HG03108 (cell line): Measurements from ENCODE around the gene PPP4R4.

Experiments
- ATAC-seq: cut with Tn5 transposase; IDR thresholded peaks from one replicate; pipeline ENCODE4 v1.9.1; 2021; ENCODE audit warnings: moderate library complexity; ENCODE audit not compliant: unreplicated experiment

PPP4R4 gene

DNA sequence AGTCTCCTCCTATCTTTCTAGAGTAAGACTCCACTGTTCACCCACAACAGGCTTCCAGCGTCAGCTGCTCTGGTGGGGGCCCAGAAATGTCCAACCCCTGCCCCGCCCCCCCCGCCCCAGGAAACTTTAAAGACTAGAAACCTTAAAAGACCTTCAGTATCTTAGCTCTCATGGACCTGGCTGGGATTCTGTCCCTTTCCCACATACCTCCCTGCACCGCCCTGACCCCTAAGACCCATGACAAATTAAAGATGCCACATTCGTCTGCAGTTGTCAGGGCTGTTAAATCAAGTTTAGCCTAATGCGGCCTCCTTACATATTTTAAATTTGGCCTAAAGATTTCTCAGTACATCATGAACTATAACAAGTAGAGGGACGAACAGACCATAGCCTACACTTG lies 129.0 kb downstream of the PPP4R4 start:
- ATAC-seq = no peak

DNA sequence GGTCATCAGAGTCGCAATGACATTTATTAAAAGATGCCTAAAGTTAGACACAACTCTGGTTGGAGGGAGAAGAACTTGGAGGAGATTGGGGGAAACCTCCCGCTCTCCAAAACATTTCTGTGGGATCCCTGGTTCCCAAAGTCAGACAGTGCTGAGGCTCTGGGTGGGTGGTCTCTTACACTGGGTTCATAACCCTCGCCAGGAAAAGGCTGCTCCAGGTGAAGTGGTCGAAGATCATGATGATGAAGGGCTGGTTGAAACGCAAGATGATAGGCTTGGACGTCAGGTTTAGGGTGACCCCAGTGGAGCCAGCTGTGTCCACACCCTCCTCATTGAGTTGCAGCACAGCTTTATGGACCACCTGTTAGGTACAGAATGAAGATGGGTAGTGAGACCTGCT lies 130.1 kb downstream of the PPP4R4 start:
- ATAC-seq = no peak

GRCh38 chr14:94305620-94306019 lies 131.5 kb downstream of the PPP4R4 start:
- no peak for ATAC-seq

DNA sequence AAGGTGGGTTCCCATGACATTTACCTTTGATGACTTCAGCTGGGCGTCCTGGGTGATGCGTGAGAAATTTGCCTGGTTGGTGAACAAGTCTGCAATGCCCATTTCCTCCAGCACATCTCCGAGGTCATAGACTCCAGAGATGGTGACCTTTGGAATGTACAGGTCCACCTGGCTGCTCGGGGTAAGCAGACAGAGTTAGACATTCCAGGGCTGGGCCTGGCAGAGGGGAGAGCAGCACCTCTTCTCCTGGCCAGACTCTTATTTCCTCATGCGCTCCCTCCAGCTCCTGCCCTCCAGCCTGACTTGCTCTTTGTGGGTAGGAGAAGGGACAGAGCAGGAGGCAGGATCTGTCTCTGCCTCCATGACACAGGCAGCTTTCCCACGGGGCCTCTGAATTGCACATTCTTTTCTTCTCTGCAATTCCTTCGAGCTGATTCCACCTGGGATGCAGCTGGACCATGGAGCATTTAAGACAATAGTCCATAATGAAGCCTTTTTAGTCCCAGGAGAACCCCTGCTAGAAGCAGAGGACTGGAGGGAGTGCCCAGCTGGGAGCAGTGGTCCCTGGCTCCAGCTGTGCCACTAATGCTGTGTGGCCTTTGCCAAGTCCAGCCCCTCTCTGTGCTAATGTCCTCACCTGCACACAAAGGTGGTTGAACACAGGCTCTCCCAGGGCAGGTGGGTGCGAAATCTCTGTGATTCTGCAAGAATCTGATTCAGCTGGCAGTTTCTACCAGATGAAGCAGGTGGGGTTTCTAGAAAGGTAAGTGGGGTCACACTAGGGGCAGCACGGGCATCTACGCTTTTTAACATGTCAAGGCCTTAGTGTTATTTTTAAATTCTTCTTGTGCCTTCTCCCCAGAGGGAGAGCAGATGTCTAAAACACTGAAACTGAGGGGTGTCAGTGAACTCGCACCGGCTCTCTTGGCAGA lies 132.2 kb downstream of the PPP4R4 start:
- no peak for ATAC-seq

- ATAC-seq = no peak
Measured at GRCh38 chr14:94307410-94307992, 133.4 kb downstream of the PPP4R4 start.

GRCh38 chr14:94309721-94310120 lies 135.6 kb downstream of the PPP4R4 start:
- no peak for ATAC-seq

DNA sequence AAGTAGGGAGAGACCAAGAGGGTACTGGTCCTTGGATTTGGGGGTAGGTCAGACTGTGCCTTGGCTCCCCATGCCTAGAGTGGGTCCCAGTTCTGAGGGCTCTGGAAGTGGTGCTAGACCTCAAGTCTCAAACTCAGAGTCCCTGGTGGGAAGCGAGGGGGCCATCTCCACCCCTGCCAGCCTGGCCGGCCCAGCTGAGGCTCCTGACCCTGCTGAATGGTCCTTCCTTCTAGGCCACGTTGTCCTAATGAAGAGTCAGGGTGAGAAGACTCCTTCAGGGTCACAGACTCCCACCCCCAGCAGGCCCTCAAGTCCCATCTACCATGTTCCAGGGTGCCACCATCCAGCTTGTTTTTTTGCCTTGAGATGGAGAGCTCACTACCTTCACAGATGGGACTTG lies 136.1 kb downstream of the PPP4R4 start:
- ATAC-seq = no peak

DNA sequence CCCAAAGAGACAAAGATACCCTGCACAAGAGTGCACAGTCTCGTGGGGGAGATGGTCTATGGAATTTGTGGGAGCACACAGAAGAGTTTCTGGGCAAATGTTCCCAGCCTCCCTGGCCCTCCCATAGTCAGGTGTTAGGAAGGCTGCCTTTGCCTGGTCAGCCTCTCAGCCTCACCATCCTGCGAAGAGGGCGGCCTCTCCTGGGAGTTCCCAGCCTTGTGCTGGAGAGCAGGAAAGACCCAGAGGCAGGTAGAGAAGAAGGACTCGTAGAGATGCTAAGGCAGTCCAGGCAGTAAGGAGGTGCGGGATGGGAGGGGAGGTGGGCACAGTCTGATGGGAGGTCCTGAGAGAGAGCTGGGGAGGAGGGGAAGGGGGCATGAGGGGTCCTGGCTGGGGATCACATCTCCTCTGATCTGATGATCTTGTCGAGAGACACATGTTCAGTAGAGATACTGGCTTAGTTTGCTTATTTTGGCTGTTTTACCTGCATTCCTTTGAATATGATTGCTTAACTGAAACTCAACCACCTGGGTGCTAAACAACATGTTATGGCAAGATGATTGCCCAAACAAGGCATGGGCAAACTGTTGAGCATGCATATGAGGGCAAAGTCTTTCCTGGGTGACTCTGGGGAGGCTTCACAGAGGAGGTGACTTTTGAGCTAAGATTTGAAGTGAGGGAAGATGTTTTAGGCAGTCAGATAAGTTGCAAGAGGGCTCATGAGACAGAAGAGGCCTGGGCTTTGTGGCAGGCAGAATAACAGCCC lies 138.5 kb downstream of the PPP4R4 start:
- no peak for ATAC-seq

DNA sequence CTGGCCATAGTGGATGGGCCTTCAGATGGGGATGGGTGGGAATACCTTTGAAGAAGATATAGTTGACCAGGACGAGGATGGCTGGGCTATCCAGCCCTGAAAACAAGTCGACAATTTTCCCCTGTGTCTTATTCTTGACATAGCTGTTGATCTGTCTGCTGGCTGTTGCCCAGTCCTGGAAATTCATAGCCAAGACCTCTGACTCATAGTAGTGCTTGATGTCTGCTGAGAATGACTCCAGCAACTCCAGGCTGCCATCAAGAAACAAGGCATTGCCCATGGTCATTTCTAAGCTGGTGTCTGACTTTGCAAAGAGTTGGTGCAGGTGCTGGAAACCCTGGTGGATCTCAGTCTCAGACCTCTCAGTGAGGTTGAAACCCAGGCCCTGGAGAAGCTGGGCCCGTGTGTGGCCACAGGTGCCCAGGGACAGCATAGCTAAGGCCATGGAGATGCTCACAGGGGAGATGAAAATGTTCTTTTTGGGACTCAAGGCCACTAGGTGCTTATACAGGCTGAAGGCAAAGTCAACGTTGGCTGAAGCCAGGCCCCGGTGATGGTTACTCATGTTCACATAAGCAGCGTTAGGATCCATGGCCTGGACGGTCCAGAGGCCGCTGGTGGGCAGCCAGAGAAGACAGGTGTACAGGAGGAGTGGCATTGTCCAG lies 140.0 kb downstream of the PPP4R4 start:
- ATAC-seq = no peak

- no peak for ATAC-seq
Measured at GRCh38 chr14:94314890-94315289, 140.8 kb downstream of the PPP4R4 start.

DNA sequence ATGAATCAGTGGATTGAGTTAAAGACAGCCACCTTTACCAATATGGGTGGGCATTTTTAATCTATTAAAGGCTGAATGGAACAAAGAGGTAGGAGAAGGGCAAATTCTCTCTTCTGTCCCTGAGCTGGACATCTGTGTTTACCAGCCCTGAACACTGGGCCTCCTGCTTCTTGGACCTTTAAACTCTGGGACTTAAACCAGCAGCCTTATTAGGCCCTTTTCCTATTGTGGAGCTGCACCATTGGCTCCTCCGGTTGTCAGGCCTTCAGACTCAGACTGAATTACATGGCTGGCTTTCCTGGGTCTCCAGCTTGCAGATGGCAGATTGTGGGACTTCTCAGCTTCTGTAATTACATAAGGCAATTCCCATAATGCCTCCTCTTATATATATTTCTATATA lies 142.6 kb downstream of the PPP4R4 start:
- ATAC-seq = no peak

GRCh38 chr14:94317259-94317658 lies 143.1 kb downstream of the PPP4R4 start:
- no peak for ATAC-seq

GRCh38 chr14:94320243-94320642 lies 146.1 kb downstream of the PPP4R4 start:
- ATAC-seq = no peak

DNA sequence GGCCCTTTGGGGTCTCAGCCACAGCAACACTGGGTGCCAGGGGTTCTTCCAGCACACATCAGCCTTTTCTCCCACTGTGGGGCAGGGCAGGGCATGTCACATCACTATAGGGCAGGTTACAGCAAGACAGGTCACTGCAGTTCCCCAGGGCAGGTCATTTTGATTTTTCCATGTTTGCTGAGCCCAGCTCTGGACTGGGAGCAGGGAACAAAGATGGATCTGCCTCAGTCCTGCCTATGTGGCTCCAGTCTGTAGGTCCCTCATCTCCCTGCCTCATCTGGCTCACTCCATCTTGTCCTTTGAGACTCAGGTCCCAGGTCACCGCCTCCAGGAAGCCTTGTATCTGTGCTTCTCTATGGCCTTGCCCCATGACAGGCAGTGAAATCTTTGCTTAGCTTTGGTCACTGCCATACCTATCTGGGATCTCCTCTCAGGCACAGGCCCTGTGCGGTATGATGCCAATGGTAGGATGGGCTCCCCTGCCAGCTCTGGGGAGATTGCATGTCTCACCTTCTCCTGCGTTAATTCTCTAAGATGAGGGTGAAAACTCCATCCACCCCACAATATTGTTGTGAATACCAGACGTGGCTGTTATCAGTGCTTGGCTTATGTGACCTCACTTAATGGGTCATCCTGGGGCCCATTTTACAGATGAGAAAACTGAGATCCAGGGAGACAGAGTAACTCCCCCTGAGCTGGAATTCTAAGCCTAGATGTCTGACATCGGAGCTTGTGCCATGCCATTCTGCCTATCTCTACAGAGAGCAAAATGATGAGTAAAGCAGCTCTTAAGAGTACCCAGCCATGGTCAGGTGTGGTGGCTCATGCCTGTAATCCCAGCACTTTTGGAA lies 147.5 kb downstream of the PPP4R4 start:
- ATAC-seq = no peak

- no peak for ATAC-seq
Measured at GRCh38 chr14:94322648-94323570, 148.8 kb downstream of the PPP4R4 start, which contains the start of gene SERPINA6. TSS of gene SERPINA6 (minus strand) at chr14:94323336. CDS start at chr14:94314648, 8,688 bp downstream.

- ATAC-seq = no peak
Measured at GRCh38 chr14:94328196-94328595, 154.1 kb downstream of the PPP4R4 start.
